GM12872 (cell line): ENCODE measurements around the gene CMTM6.

Experiments
- TF ChIP-seq, protein P1 (sequence below): IDR thresholded peaks from 3 replicates; pipeline ENCODE4 v1.5.1; 2011; ENCODE audit warnings: low read depth, mild to moderate bottlenecking, low read length, moderate library complexity; ENCODE audit not compliant: insufficient read depth

Gene CMTM6

DNA sequence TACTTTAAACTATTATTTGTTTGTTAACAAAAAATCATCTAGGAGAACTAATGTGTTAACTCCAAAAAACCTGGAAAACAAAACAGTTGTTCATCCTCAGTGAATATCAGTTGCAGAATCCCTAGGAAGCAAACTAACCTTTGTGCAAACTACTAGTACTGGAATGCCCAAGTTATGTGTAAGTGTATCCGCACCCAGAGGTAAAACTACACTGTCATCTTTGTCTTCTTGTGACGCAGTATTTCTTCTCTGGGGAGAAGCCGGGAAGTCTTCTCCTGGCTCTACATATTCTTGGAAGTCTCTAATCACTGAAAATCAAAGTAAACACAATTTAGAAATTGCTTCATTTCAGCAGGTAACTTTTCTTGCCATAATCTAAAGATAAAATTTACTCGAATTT is 38.2 kb upstream of the CMTM6 start:
- TF ChIP-seq, protein P1, sequence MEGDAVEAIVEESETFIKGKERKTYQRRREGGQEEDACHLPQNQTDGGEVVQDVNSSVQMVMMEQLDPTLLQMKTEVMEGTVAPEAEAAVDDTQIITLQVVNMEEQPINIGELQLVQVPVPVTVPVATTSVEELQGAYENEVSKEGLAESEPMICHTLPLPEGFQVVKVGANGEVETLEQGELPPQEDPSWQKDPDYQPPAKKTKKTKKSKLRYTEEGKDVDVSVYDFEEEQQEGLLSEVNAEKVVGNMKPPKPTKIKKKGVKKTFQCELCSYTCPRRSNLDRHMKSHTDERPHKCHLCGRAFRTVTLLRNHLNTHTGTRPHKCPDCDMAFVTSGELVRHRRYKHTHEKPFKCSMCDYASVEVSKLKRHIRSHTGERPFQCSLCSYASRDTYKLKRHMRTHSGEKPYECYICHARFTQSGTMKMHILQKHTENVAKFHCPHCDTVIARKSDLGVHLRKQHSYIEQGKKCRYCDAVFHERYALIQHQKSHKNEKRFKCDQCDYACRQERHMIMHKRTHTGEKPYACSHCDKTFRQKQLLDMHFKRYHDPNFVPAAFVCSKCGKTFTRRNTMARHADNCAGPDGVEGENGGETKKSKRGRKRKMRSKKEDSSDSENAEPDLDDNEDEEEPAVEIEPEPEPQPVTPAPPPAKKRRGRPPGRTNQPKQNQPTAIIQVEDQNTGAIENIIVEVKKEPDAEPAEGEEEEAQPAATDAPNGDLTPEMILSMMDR, result no peak

GRCh38 chr3:32532434-32532833 is 29.8 kb upstream of the CMTM6 start:
- TF ChIP-seq, protein P1, result no peak

DNA sequence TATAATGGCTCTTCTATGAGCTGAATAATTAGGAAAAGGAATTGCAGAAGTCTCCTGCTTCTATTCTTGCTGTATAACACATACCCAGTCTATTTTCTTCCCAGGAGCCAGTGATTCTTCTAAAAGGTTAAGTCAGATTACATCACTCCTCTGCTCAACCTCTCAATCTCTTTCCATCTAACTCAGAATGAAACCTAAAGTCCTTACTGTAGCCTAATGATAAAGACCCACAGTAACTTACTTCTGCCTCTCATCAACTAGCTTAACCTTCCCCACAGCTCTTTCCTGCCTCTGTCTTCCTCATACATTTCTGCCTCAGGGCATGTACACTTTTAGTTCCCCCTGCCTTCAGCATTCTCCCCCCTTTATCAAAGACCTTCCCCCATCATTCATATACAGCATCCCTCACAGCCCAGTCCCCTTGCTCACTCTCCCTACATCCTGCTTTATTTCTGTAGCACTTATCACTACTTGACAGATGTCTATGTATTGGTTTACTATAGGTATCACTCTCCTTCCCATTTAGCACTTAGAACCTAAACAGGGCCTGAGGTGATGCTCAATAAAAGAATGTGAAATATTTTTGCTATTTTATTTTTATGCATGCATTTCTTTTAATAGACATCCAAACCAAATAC is 28.5 kb upstream of the CMTM6 start:
- TF ChIP-seq, protein P1, result no peak

- TF ChIP-seq, protein P1, result no peak
Observed at GRCh38 chr3:32525720-32526119, 23.1 kb upstream of the CMTM6 start.

- TF ChIP-seq, protein P1, result no peak
Observed at GRCh38 chr3:32522682-32523081, 20.0 kb upstream of the CMTM6 start.

- TF ChIP-seq, protein P1, result no peak
Observed at GRCh38 chr3:32511005-32511404, 8.4 kb upstream of the CMTM6 start.

GRCh38 chr3:32510075-32510724 is 7.5 kb upstream of the CMTM6 start:
- TF ChIP-seq, protein P1, result peak; percentile 73
